Liver (tissue), 9 donors: ENCODE measurements around the gene PIGK. TPM values are rescaled to one million over a fixed set of nuclear protein-coding genes. Genes with fewer than 3 reads are reported as not detected.

ENCODE experiments used
- DNase-seq: peaks from one replicate; pipeline ENCODE4 v3.0.0-alpha.2; 2017; ENCODE audit warnings: low spot score
- H3K27ac ChIP-seq, 2 donors: one replicate each; pipeline ENCODE4 v1.7.0; 2013; ENCODE audit warnings: inconsistent platforms in 2 of 2, low read length in 2 of 2, control low read depth in 1 of 2, low read depth in 1 of 2, mild to moderate bottlenecking in 1 of 2
- H3K27me3 ChIP-seq, 4 donors: one replicate each; pipeline versions ENCODE4 v1.6.1 to v1.7.0; 2013; ENCODE audit warnings: low read length in 3 of 4, inconsistent platforms in 1 of 4, mild to moderate bottlenecking in 1 of 4, moderate library complexity in 1 of 4; ENCODE audit not compliant: control insufficient read depth in 4 of 4, insufficient read depth in 4 of 4
- H3K36me3 ChIP-seq, 4 donors: one replicate each; pipeline versions ENCODE4 v1.6.1 to v1.7.0; 2013; ENCODE audit warnings: low read length in 3 of 4, mild to moderate bottlenecking in 3 of 4, low read depth in 1 of 4, moderate library complexity in 1 of 4; ENCODE audit not compliant: control insufficient read depth in 4 of 4, insufficient read depth in 3 of 4
- H3K4me1 ChIP-seq, 4 donors: one replicate each; pipeline versions ENCODE4 v1.6.1 to v1.7.0; 2013; ENCODE audit warnings: low read length in 3 of 4, mild to moderate bottlenecking in 3 of 4, moderate library complexity in 1 of 4; ENCODE audit not compliant: control insufficient read depth in 4 of 4, insufficient read depth in 4 of 4
- H3K4me3 ChIP-seq, 3 donors: one replicate each; pipeline versions ENCODE4 v1.6.1 to v1.7.0; 2013; ENCODE audit warnings: low read length in 3 of 3, control low read depth in 1 of 3, low read depth in 1 of 3, mild to moderate bottlenecking in 1 of 3
- H3K9ac ChIP-seq, 2 donors: one replicate each; pipeline ENCODE4 v1.7.0; 2013; ENCODE audit warnings: low read length in 2 of 2, mild to moderate bottlenecking in 2 of 2, moderate library complexity in 2 of 2, control low read depth in 1 of 2, low read depth in 1 of 2
- H3K9me3 ChIP-seq, 4 donors: one replicate each; pipeline versions ENCODE4 v1.6.1 to v1.7.0; 2013; ENCODE audit warnings: low read length in 3 of 4; ENCODE audit not compliant: control insufficient read depth in 4 of 4
- EGR1 ChIP-seq, 2 donors: IDR thresholded peaks; 2 replicates each; pipeline ENCODE4 v1.6.1; 2016 to 2018; ENCODE audit warnings: antibody characterized with exemption in 2 of 2, low read depth in 2 of 2
- FOXA2 ChIP-seq: IDR thresholded peaks from 2 replicates; pipeline ENCODE4 v1.6.1; 2016; ENCODE audit warnings: antibody characterized with exemption
- GABPA ChIP-seq, 2 donors: IDR thresholded peaks in 1 of 2; conservative IDR thresholded peaks in 1 of 2; 2 replicates each; pipeline ENCODE4 v1.6.1; 2016; ENCODE audit warnings: antibody characterized with exemption in 2 of 2, mild to moderate bottlenecking in 1 of 2, moderate library complexity in 1 of 2
- HNF4A ChIP-seq, 2 donors: conservative IDR thresholded peaks; 2 replicates each; pipeline ENCODE4 v1.6.1; 2016; ENCODE audit warnings: antibody characterized with exemption in 2 of 2, mild to moderate bottlenecking in 2 of 2
- HNF4G ChIP-seq: IDR thresholded peaks from 2 replicates; pipeline ENCODE4 v1.6.1; 2016; ENCODE audit warnings: antibody characterized with exemption
- JUND ChIP-seq, 2 donors: IDR thresholded peaks; 2 replicates each; pipeline ENCODE4 v1.6.1; 2016; ENCODE audit warnings: antibody characterized with exemption in 2 of 2
- NR2F2 ChIP-seq: IDR thresholded peaks from 2 replicates; pipeline ENCODE4 v1.6.1; 2016; ENCODE audit warnings: antibody characterized with exemption
- RAD21 ChIP-seq, 2 donors: IDR thresholded peaks; 2 replicates each; pipeline ENCODE4 v1.6.1; 2016; ENCODE audit warnings: antibody characterized with exemption in 2 of 2, mild to moderate bottlenecking in 2 of 2
- REST ChIP-seq: IDR thresholded peaks from 2 replicates; pipeline ENCODE4 v1.6.1; 2016; ENCODE audit warnings: antibody characterized with exemption, mild to moderate bottlenecking
- RXRA ChIP-seq, 2 donors: IDR thresholded peaks; 2 replicates each; pipeline ENCODE4 v1.6.1; 2017 to 2018; ENCODE audit warnings: antibody characterized with exemption in 2 of 2, mild to moderate bottlenecking in 1 of 2
- SP1 ChIP-seq: IDR thresholded peaks from 2 replicates; pipeline ENCODE4 v1.6.1; 2018; ENCODE audit warnings: antibody characterized with exemption, mild to moderate bottlenecking
- TAF1 ChIP-seq: conservative IDR thresholded peaks from 2 replicates; pipeline ENCODE4 v1.6.1; 2016; ENCODE audit warnings: antibody characterized with exemption, mild to moderate bottlenecking
- YY1 ChIP-seq: IDR thresholded peaks from 2 replicates; pipeline ENCODE4 v1.6.1; 2016; ENCODE audit warnings: antibody characterized with exemption, mild to moderate bottlenecking
- ZBTB33 ChIP-seq: IDR thresholded peaks from 2 replicates; pipeline ENCODE4 v1.6.1; 2016; ENCODE audit warnings: antibody characterized with exemption
- WGBS: extraction: QIAGEN DNeasy Blood & Tissue Kit; methylation state at CpG from one replicate; pipeline ENCODE4 v1.1.7; 2013; 5-methylcytosine and 5-hydroxymethylcytosine counted together
- polyA plus RNA-seq, 2 donors: library from polyadenylated mRNA; stranded (reverse) in 1 of 2; unstranded in 1 of 2; fragments of 200-250 nt in 1 of 2; fragments of >200 nt in 1 of 2; fragmentation: Nextera tagmentation in 1 of 2; extraction: Ambion mirVana in 1 of 2; gene quantifications; one replicate each; pipeline versions ENCODE4 v1.2.1 to v1.2.3, GENCODE V29; 2013 to 2015
- total RNA-seq, 2 donors: library from RNA; depleted of rRNA; stranded (reverse); fragments of >200 nt; gene quantifications; one replicate each; pipeline ENCODE4 v1.2.3, GENCODE V29; 2014
- donor health status: healthy.
- donor health status: healthy.
- donor health status: healthy.
- donor health status: healthy.
- donor health status: healthy.

Gene PIGK
- total and polyA plus RNA-seq, 4 donors, result 10.8 to 15.6 (median 14.4) TPM

DNA sequence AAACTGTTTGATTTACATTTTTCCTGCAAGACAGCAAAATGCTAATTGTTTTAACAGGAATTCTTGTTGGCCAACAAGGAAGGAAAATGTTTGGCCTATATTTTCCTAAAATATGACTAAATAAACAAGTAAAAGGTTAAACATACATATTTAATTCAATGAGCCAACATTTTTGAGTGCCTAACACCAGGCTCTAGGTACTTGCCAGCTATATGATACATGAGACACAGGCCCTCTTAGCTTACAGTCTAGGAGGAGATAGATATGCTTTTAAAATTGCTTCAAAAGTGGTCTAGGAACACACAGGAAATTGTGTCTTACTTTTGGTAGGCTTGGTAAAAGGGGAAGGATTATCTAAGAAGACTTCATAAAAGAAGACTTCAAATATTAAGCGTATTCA, 50.9 kb downstream of the PIGK start:
- H3K4me1 ChIP-seq, result no peaks in the 10 kb centered on the region
- no peak for DNase-seq
- no peak overlapping the region for H3K9ac ChIP-seq
- no peaks in the 10 kb centered on the region for H3K27me3 ChIP-seq
- H3K36me3 ChIP-seq, result peaks cover 0 to 1% (median 0%) of the 10 kb centered on the region in 4 donors
- no peak overlapping the region for H3K4me3 ChIP-seq
- TF ChIP-seq ZBTB33, result no peak
- TF ChIP-seq EGR1 (IDR thresholded peaks at IDR 0.05; ENCODE audit: low read depth in 2 of 2), result no peak
- no peak for TF ChIP-seq RXRA (IDR thresholded peaks at IDR 0.05)
- TF ChIP-seq NR2F2, result no peak
- no peak for TF ChIP-seq HNF4A (conservative IDR thresholded peaks at IDR 0.05)
- H3K27ac ChIP-seq, result no peak overlapping the region
- H3K9me3 ChIP-seq, result no peaks in the 10 kb centered on the region
- WGBS, result 97% methylated on average over 1 of the region's 1 CpG

- Histone ChIP-seq H3K27me3 (no peaks in the 10 kb centered on the region), H3K27ac (no peak overlapping the region), H3K4me1 (no peaks in the 10 kb centered on the region), H3K9me3 (no peaks in the 10 kb centered on the region), H3K9ac (no peak overlapping the region), H3K4me3 (no peak overlapping the region), H3K36me3 (peaks cover 0 to 4% (median under 1%) of the 10 kb centered on the region in 4 donors)
- TF ChIP-seq ZBTB33 (no peak), RXRA (IDR thresholded peaks at IDR 0.05) (no peak), GABPA (IDR thresholded peaks at IDR 0.05 in 1 of 2, conservative IDR thresholded peaks at IDR 0.05 in 1 of 2) (no peak), YY1 (no peak), RAD21 (IDR thresholded peaks at IDR 0.05) (no peak), TAF1 (no peak), FOXA2 (no peak), REST (no peak), JUND (IDR thresholded peaks at IDR 0.05) (no peak), NR2F2 (no peak), SP1 (no peak), HNF4A (conservative IDR thresholded peaks at IDR 0.05) (no peak), HNF4G (no peak)
- 89% methylated on average over 5 of the region's 5 CpGs for WGBS
- no peak for DNase-seq
Observed at GRCh38 chr1:77164434-77164944, 54.7 kb downstream of the PIGK start.
